GM13976 (cell line): Measurements from ENCODE around the gene PPP2R3C.

Experiments
- DNase-seq: peaks from one replicate; pipeline ENCODE4 v3.0.0; 2012; ENCODE audit warnings: low spot score
- in situ Hi-C: fragments of 300-500 bp; cut with MboI; formaldehyde crosslinking; loops from one replicate; pipeline ENCODE4 v1.12.0; 2022; ENCODE audit warnings: low sequenced_read_pairs, mixed read lengths, inconsistent platforms; ENCODE audit not compliant: unreplicated experiment
- TF ChIP-seq, protein P1 (sequence below): IDR thresholded peaks from 2 replicates; pipeline ENCODE4 v1.5.1; 2012; ENCODE audit warnings: borderline replicate concordance, mild to moderate bottlenecking; ENCODE audit not compliant: insufficient read depth; ENCODE audit errors: extremely low read depth, missing control alignments, control extremely low read depth

The PPP2R3C gene

DNA sequence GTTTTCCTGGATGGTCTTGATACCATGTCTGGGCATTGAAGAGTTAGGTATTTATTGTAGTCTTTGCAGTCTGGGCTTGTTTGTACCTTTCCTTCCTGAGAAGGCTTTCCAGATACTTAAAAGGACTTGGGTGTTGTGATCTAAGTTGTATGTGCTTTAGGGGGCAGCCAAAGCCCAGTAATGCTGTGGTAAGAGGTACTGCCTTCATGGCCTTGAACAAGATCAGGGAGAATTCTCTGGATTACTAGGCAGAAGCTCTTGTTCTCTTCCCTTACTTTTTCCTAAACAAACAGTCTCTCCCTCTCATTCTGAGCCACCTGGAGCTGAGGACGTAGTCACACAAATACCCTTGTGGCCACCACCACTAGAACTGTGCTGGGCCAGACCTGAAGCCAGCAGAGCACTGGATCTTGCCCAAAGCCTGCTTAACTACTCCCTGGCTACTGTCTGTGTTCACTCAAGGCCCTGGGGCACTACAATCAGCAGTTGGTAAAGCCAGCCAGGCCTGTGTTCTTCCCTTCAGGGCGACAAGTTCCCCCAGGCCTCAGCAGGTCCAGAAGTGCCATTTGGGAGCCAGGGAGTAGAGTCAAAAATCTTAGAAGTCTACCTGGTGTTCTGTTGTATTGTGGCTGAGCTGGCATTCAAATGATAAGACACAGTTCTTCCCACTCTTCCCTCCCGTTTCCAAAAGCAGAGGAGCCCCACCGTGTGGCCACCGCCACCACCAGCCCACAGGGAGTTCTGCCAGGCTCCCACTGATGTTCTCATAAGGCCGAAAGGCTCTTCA, 11.9 kb upstream of the PPP2R3C start:
- DNase-seq = no peak
- in situ Hi-C loops = no loop called here
- TF ChIP-seq, protein P1, sequence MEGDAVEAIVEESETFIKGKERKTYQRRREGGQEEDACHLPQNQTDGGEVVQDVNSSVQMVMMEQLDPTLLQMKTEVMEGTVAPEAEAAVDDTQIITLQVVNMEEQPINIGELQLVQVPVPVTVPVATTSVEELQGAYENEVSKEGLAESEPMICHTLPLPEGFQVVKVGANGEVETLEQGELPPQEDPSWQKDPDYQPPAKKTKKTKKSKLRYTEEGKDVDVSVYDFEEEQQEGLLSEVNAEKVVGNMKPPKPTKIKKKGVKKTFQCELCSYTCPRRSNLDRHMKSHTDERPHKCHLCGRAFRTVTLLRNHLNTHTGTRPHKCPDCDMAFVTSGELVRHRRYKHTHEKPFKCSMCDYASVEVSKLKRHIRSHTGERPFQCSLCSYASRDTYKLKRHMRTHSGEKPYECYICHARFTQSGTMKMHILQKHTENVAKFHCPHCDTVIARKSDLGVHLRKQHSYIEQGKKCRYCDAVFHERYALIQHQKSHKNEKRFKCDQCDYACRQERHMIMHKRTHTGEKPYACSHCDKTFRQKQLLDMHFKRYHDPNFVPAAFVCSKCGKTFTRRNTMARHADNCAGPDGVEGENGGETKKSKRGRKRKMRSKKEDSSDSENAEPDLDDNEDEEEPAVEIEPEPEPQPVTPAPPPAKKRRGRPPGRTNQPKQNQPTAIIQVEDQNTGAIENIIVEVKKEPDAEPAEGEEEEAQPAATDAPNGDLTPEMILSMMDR = no peak

DNA sequence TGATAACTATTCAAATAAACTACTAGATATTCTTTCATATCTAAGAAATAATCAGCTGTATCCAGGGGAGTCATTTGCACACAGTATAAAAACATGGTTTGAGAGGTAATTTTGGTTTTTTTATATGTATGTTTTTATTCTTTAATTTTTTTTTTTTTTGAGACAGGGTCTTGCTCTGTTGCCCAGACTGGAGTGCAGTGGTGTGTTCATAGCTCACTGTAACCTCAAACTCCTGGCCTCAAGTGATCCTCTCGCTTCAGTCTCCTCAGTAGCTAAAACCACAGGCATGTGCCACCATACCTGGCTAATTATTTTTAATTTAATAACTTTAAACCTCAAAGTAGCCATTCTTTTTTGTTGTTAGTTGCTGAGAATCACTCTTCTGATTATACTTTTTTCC, 2.3 kb upstream of the PPP2R3C start:
- in situ Hi-C loops = no loop called here
- no peak for DNase-seq
- TF ChIP-seq, protein P1 = no peak

DNA sequence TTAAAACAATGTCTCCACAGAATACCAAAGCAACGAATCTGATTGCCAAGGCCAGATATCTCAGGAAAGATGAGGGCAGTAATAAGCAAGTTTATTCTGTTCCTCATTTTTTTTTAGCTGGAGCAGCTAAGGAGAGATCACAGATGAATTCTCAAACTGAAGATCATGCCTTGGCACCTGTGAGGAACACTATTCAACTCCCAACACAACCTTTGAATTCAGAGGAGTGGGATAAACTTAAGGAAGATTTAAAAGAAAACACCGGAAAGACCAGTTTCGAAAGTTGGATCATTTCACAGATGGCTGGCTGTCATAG, 1.6 kb upstream of the PPP2R3C start:
- in situ Hi-C loops = no loop called here
- DNase-seq = no peak
- TF ChIP-seq, protein P1 = no peak

DNA sequence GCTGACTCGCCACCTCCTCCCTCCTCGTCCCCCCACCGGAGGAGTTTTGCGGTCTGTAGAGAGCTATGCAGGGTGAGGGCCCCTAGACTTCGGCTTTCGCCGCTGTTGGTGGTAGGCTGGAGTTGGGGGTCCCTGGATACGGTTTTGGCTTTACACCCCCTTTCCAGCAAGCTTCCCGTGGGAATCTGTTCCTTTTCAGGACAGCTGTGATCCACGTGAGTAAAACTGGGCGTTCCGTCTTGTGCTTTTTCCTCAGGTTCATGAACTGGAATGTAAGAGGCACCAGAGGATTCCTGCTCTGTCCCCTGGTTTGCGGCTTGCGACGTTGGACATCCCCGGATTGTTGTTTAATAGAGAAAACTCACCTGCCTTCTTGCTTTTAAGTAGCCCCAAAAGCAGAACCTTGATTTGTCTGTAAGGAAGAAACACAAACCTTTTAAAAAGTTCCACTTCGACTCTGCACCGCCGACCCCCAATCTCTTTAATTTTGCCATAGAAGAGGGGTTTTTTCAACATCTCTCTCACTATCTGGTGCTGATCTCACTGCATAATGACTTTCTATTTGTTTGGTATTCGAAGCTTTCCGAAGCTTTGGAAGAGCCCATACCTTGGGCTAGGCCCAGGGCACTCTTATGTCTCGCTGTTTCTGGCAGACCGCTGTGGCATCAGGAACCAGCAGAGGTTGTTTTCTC, 1.1 kb upstream of the PPP2R3C start:
- TF ChIP-seq, protein P1 = no peak
- DNase-seq = peak; percentile 24
- in situ Hi-C loops = no loop called here

DNA sequence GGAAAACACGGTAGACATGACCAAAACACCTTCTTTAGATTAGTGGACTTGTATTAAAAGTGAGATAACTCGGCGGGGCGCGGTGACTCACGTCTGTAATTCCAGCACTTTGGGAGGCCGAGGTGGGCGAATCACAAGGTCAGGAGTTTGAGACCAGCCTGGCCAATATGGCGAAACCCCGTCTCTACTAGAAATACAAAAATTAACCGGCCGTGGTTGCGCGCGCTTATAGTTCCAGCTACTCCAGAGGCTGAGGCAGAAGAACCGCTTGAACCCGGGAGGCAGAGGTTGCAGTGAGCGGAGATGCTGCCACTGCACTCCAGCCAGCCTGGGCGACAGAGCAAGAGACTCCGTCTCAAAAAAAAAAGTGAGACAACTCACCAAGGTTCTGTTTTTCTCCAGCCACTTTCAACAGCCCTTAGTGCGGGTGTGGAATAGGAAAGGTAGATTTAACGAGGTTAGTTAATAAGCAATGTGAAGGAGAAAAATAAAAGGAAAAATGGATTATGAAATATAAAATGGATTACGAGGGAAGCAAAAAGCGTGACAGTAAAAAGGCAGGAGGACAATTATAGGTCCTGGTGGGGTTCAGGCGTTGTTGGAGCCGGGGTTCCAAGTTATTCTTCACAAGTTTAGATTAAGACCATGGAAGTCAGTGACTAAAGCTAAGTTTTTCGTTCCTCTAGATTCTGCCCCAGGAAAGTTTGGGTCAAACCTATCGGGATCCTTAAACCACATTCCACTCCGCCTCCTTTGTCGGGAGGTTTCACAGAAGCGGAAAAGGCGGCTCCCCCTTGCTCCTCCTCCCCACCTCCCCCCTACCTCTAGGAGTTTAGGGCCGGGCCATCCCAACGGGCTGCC, 534 bp downstream of the PPP2R3C start:
- DNase-seq = peak; percentile 16
- in situ Hi-C loops = no loop called here
- TF ChIP-seq, protein P1 = no peak

DNA sequence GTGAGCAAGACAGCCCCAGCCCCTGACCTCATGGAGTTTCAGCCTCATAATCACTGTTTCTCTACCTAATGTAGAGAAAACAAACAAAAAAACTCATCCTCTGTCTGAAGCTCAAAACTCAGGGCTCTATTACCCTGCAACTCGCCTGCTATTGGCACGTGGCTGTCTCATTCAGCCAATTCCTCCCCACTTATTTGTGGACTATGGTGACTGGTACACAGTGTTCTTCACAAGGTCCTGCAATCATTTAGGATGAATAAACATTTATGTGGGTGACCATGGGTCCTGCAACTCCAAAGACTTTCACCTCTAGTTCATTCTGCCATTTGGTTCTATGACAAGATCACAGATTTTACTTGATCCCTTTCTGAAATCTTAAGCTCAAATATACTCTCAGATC, 4.7 kb downstream of the PPP2R3C start:
- DNase-seq = no peak
- TF ChIP-seq, protein P1 = no peak
- in situ Hi-C loops = no loop called here
